ENCODE data around the gene TECTB. TPM values are rescaled to one million over a fixed set of nuclear protein-coding genes. Genes with fewer than 3 reads are reported as not detected.

TECTB gene
- total RNA-seq, 1 experiment from 2014 or later: 0.07 TPM

GRCh38 chr10:112241651-112242341, 41.4 kb upstream of the TECTB start:
- TF ChIP-seq SIN3A (IDR thresholded peaks at IDR 0.05; ENCODE audit: low read depth): no peak
- TF ChIP-seq ATF3 (IDR thresholded peaks at IDR 0.05): no peak
- no peak for TF ChIP-seq TCF7L2 (IDR thresholded peaks at IDR 0.05; ENCODE audit: borderline replicate concordance, extremely low read depth, insufficient read depth, insufficient read length)
- TF ChIP-seq SRF (IDR thresholded peaks at IDR 0.05; ENCODE audit: low read depth): no peak
- TF ChIP-seq EZH2 (IDR thresholded peaks at IDR 0.05): no peak
- TF ChIP-seq JUND (IDR thresholded peaks at IDR 0.05): no peak

GRCh38 chr10:112242769-112243168, 40.4 kb upstream of the TECTB start:
- no peaks in the 10 kb centered on the region for H3K36me3 ChIP-seq (ENCODE audit: control insufficient read depth in 1 of 2, insufficient read depth in 2 of 2, low read length in 2 of 2)
- intact Hi-C loops (cut with micrococcal nuclease): no loop called here
- H3K4me2 ChIP-seq (ENCODE audit: low read length): no peak overlapping the region
- no peaks in the 10 kb centered on the region for H3K9me2 ChIP-seq (ENCODE audit: insufficient read depth)
- no peak overlapping the region for H3K27ac ChIP-seq (ENCODE audit: low read depth, low read length)
- no peak overlapping the region for H2AFZ ChIP-seq (ENCODE audit: low read depth, low read length, poor library complexity, severe bottlenecking)
- ChIA-PET RAD21 (ENCODE audit: low non-redundant PET in 1 of 2, low total read pairs in 2 of 2, uncharacterized antibody in 2 of 2, unreplicated experiment in 2 of 2) (no interaction called here), POLR2A (no interaction called here), CTCF (no interaction called here)
- TF ChIP-seq FOSL1 (IDR thresholded peaks at IDR 0.05; ENCODE audit: low read depth): no peak
- no peak for TF ChIP-seq TCF7L2 (IDR thresholded peaks at IDR 0.05; ENCODE audit: borderline replicate concordance, extremely low read depth, insufficient read depth, insufficient read length)
- no peak for TF ChIP-seq POLR2A (IDR thresholded peaks at IDR 0.05; ENCODE audit: borderline replicate concordance, extremely low read depth, insufficient read depth, insufficient read length)
- TF ChIP-seq RAD21 (IDR thresholded peaks at IDR 0.05; ENCODE audit: low read depth): no peak
- no peak for TF ChIP-seq ZNF274 (IDR thresholded peaks at IDR 0.05; ENCODE audit: low read depth, low read length)
- TF ChIP-seq CTCF (IDR thresholded peaks at IDR 0.05 in 2 of 3, conservative IDR thresholded peaks at IDR 0.05 in 1 of 3; ENCODE audit: borderline replicate concordance in 1 of 3, insufficient read depth in 1 of 3, low read depth in 2 of 3, low read length in 2 of 3): no peak
- no peak for TF ChIP-seq SIN3A (IDR thresholded peaks at IDR 0.05; ENCODE audit: low read depth)
- TF ChIP-seq MAX (IDR thresholded peaks at IDR 0.05): no peak
- TF ChIP-seq JUND (IDR thresholded peaks at IDR 0.05): no peak
- no peak for ATAC-seq
- H3K27me3 ChIP-seq (ENCODE audit: insufficient read depth, low read length): no peaks in the 10 kb centered on the region
- H3K79me2 ChIP-seq (ENCODE audit: insufficient read depth, low read length): no peaks in the 10 kb centered on the region
- H4K20me1 ChIP-seq (ENCODE audit: insufficient read depth): no peaks in the 10 kb centered on the region
- no peak overlapping the region for H3K4me3 ChIP-seq (replicated peaks in 1 of 2; ENCODE audit: low read depth in 1 of 2, low read length in 2 of 2)
- no TSS peak for BruUV-seq (replicated peaks)
- H3K9me3 ChIP-seq (ENCODE audit: control insufficient read depth in 1 of 2, insufficient read depth in 1 of 2, low read depth in 1 of 2, low read length in 2 of 2): no peaks in the 10 kb centered on the region
- no peaks in the 10 kb centered on the region for H3K4me1 ChIP-seq (ENCODE audit: control insufficient read depth in 1 of 2, insufficient read depth in 2 of 2, low read length in 2 of 2)
- no peak for DNase-seq (ENCODE audit: low read depth, low spot score)
- no peak overlapping the region for H3K9ac ChIP-seq (ENCODE audit: low read length)

More at GRCh38 chr10:112241651-112242341, 41.4 kb upstream of the TECTB start:
- Histone ChIP-seq H3K79me2 (ENCODE audit: insufficient read depth, low read length) (no peaks in the 10 kb centered on the region), H3K36me3 (ENCODE audit: control insufficient read depth in 1 of 2, insufficient read depth in 2 of 2, low read length in 2 of 2) (no peaks in the 10 kb centered on the region), H3K9me2 (ENCODE audit: insufficient read depth) (no peaks in the 10 kb centered on the region), H3K27me3 (ENCODE audit: insufficient read depth, low read length) (no peaks in the 10 kb centered on the region), H3K9ac (ENCODE audit: low read length) (no peak overlapping the region), H3K4me2 (ENCODE audit: low read length) (no peak overlapping the region), H4K20me1 (ENCODE audit: insufficient read depth) (no peaks in the 10 kb centered on the region), H3K4me3 (replicated peaks in 1 of 2; ENCODE audit: low read depth in 1 of 2, low read length in 2 of 2) (no peak overlapping the region), H2AFZ (ENCODE audit: low read depth, low read length, poor library complexity, severe bottlenecking) (no peak overlapping the region), H3K9me3 (ENCODE audit: control insufficient read depth in 1 of 2, insufficient read depth in 1 of 2, low read depth in 1 of 2, low read length in 2 of 2) (no peaks in the 10 kb centered on the region), H3K4me1 (ENCODE audit: control insufficient read depth in 1 of 2, insufficient read depth in 2 of 2, low read length in 2 of 2) (no peaks in the 10 kb centered on the region), H3K27ac (ENCODE audit: low read depth, low read length) (no peak overlapping the region)
- no peak for DNase-seq (ENCODE audit: low read depth, low spot score)
- POLR2A ChIA-PET: no interaction called here
- intact Hi-C loops (cut with micrococcal nuclease): no loop called here
- CTCF ChIA-PET: no interaction called here
- no TSS peak for BruUV-seq (replicated peaks)
- no peak for ATAC-seq
- RAD21 ChIA-PET (ENCODE audit: low non-redundant PET in 1 of 2, low total read pairs in 2 of 2, uncharacterized antibody in 2 of 2, unreplicated experiment in 2 of 2): no interaction called here

Data from HCT116 (cell line).